Measurements from ENCODE around the gene MYRFL.

GRCh38 chr12:69961246-69961645, 136.2 kb downstream of the MYRFL start:
- no peak for TF ChIP-seq CTCF (IDR thresholded peaks at IDR 0.05; ENCODE audit: low read depth, low read length)
- TF ChIP-seq EZH2phosphoT487 (IDR thresholded peaks at IDR 0.05; ENCODE audit: low read depth) = no peak

Data from OCI-LY3 (cell line).